ENCODE data around the gene CNRIP1.
A peak's percentile ranks its signal among the peaks of the same experiment; 100 is the strongest.
"Not testable (repeated sequence)": the region's sequence is repeated elsewhere in the genome, so short reads cannot be mapped to it uniquely, and the experiment has no call there.

The CNRIP1 gene

DNA sequence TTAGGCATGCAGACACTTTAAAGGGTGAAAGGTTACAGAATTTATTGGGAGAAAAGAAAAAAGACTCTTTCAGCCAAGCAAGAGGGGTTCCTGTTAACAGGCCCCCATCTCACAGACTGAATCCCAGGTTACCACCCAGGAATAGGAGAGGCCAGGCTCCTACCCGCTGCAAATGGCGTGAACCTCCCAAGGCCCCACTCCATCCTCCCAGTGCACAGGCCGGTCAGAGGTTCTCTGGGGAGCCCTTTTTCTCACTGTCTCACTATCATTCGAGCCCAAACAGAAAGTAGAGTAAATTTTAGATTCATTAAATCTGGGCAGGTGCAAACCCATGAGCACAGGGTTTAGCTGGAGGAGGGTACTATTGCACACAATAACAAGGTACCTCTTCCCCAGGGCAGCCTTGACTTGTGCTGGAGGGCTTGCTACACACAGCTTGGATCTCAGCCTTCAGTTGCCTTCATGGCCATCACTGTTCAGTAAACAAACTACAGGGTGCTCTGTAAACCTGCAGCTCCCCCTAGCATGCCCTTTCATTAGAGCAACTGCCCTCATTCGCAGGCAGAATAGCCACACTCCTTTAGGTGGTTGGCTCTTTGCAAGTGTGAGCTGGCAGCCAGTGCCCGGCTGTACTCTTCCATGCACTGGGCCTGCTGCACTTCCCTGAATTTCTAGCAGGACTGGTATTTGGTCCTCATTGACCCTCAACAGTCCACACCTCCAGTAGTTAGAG, 38.0 kb upstream of the CNRIP1 start:
- DNase-seq (ENCODE audit: low read depth): peak; percentile 46
- no peak overlapping the region for H3K9ac ChIP-seq (ENCODE audit: low read length)
- H3K4me1 ChIP-seq (ENCODE audit: control insufficient read depth, insufficient read depth, low read length): peaks cover 6% of the 10 kb centered on the region
- H3K9me3 ChIP-seq (ENCODE audit: control insufficient read depth, low read length): no peaks in the 10 kb centered on the region
- no peaks in the 10 kb centered on the region for H3K27me3 ChIP-seq (replicated peaks; ENCODE audit: control insufficient read depth, insufficient read depth, low read length)
- H3K36me3 ChIP-seq (ENCODE audit: control insufficient read depth, insufficient read depth, low read length, severe bottlenecking): no peaks in the 10 kb centered on the region
- H3K4me3 ChIP-seq (ENCODE audit: low read length): no peak overlapping the region

DNA sequence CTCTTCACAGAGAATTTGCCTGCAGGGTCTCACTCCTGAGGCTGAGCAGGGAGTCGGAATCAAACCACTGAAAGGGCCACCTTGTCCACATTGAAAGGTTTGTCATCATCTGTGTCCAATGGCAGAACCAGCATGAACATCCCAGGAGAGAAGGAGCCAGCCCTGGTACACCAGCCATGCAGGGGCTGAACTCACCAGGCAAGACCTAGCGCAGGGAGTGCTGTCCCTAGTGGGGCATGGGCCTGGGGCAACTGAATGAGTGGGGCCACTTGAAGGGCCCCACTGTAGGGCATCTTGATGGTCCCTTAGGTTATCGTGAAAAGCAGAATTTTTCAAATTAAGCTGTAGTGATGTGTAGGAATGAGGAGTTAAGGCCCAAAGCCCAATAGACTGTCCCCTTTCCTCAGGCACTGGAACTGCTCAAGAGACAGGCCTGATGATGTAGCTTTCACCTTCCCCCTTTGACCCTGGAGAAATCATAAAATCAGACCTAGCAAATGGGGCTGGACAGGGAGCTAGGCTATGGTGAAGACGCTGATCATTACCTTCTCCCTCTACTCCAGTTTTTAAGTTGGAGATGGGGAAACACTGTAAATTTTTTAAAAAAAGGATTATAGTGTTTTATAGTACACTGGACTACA, 37.0 kb upstream of the CNRIP1 start:
- Histone ChIP-seq H3K4me1 (ENCODE audit: control insufficient read depth, insufficient read depth, low read length) (peaks cover 8% of the 10 kb centered on the region), H3K9ac (ENCODE audit: low read length) (no peak overlapping the region), H3K9me3 (ENCODE audit: control insufficient read depth, low read length) (no peaks in the 10 kb centered on the region), H3K4me3 (ENCODE audit: low read length) (no peak overlapping the region), H3K27me3 (replicated peaks; ENCODE audit: control insufficient read depth, insufficient read depth, low read length) (no peaks in the 10 kb centered on the region), H3K36me3 (ENCODE audit: control insufficient read depth, insufficient read depth, low read length, severe bottlenecking) (no peaks in the 10 kb centered on the region)
- no peak for DNase-seq (ENCODE audit: low read depth)

GRCh38 chr2:68352651-68353391, 33.1 kb upstream of the CNRIP1 start:
- DNase-seq (ENCODE audit: low read depth): peak; percentile 10
- no peak overlapping the region for H3K4me3 ChIP-seq (ENCODE audit: low read length)
- H3K9me3 ChIP-seq (ENCODE audit: control insufficient read depth, low read length): no peaks in the 10 kb centered on the region
- no peaks in the 10 kb centered on the region for H3K36me3 ChIP-seq (ENCODE audit: control insufficient read depth, insufficient read depth, low read length, severe bottlenecking)
- H3K9ac ChIP-seq (ENCODE audit: low read length): no peak overlapping the region
- H3K27me3 ChIP-seq (replicated peaks; ENCODE audit: control insufficient read depth, insufficient read depth, low read length): no peaks in the 10 kb centered on the region
- H3K4me1 ChIP-seq (ENCODE audit: control insufficient read depth, insufficient read depth, low read length): peaks cover 8% of the 10 kb centered on the region

DNA sequence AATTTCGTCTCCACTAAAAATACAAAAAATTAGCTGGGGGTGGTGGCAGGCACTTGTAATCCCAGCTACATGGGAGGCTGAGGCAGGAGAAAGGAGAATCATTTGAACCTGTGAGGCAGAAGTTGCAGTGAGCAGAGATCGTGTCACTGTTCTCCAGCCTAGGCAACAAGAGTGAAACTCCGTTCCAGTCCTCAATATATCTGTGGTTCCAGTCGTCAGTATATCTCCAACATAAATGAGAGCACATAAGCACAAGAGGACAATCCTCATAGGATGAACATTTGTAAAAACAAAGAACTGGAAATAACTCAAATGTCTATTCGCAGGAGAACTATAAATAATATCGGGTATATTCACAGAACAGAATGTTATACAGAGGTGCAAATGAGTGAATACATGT, 32.2 kb upstream of the CNRIP1 start:
- H3K27me3 ChIP-seq (replicated peaks; ENCODE audit: control insufficient read depth, insufficient read depth, low read length): no peaks in the 10 kb centered on the region
- no peak overlapping the region for H3K4me3 ChIP-seq (ENCODE audit: low read length)
- peaks cover 8% of the 10 kb centered on the region for H3K4me1 ChIP-seq (ENCODE audit: control insufficient read depth, insufficient read depth, low read length)
- H3K9ac ChIP-seq (ENCODE audit: low read length): no peak overlapping the region
- no peaks in the 10 kb centered on the region for H3K9me3 ChIP-seq (ENCODE audit: control insufficient read depth, low read length)
- DNase-seq (ENCODE audit: low read depth): no peak
- H3K36me3 ChIP-seq (ENCODE audit: control insufficient read depth, insufficient read depth, low read length, severe bottlenecking): no peaks in the 10 kb centered on the region

DNA sequence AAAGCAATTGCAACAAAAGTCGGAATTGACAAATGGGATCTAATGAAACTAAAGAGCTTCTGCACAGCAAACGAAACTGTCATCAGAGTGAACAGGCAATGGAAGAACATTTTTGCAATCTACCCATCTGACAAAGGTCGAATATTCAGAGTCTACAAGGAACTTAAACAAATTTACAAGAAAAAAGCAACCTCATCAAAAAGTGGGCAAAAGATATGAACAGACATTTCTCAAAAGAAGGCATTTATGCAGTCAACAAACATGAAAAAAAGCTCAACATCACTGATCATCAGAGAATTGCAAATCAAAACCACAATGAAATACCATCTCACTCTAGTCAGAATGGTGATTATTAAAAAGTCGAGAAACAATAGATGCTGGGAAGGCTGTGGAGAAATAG, 29.3 kb upstream of the CNRIP1 start:
- H3K4me3 ChIP-seq (ENCODE audit: low read length); H3K27me3 ChIP-seq (replicated peaks; ENCODE audit: control insufficient read depth, insufficient read depth, low read length); H3K9ac ChIP-seq (ENCODE audit: low read length); H3K4me1 ChIP-seq (ENCODE audit: control insufficient read depth, insufficient read depth, low read length); H3K36me3 ChIP-seq (ENCODE audit: control insufficient read depth, insufficient read depth, low read length, severe bottlenecking); DNase-seq (ENCODE audit: low read depth); H3K9me3 ChIP-seq (ENCODE audit: control insufficient read depth, low read length): not testable (repeated sequence)

GRCh38 chr2:68345129-68345875, 25.6 kb upstream of the CNRIP1 start:
- Histone ChIP-seq H3K4me1 (ENCODE audit: control insufficient read depth, insufficient read depth, low read length) (no peaks in the 10 kb centered on the region), H3K4me3 (ENCODE audit: low read length) (no peak overlapping the region), H3K9ac (ENCODE audit: low read length) (no peak overlapping the region), H3K9me3 (ENCODE audit: control insufficient read depth, low read length) (no peaks in the 10 kb centered on the region), H3K36me3 (ENCODE audit: control insufficient read depth, insufficient read depth, low read length, severe bottlenecking) (no peaks in the 10 kb centered on the region), H3K27me3 (replicated peaks; ENCODE audit: control insufficient read depth, insufficient read depth, low read length) (peaks cover 2% of the 10 kb centered on the region)
- no peak for DNase-seq (ENCODE audit: low read depth)

- no peaks in the 10 kb centered on the region for H3K9me3 ChIP-seq (ENCODE audit: control insufficient read depth, low read length)
- peaks cover 2% of the 10 kb centered on the region for H3K27me3 ChIP-seq (replicated peaks; ENCODE audit: control insufficient read depth, insufficient read depth, low read length)
- no peak overlapping the region for H3K4me3 ChIP-seq (ENCODE audit: low read length)
- DNase-seq (ENCODE audit: low read depth): no peak
- H3K36me3 ChIP-seq (ENCODE audit: control insufficient read depth, insufficient read depth, low read length, severe bottlenecking): no peaks in the 10 kb centered on the region
- H3K4me1 ChIP-seq (ENCODE audit: control insufficient read depth, insufficient read depth, low read length): no peaks in the 10 kb centered on the region
- H3K9ac ChIP-seq (ENCODE audit: low read length): no peak overlapping the region
Observed at GRCh38 chr2:68344031-68344430, 24.3 kb upstream of the CNRIP1 start.

GRCh38 chr2:68342470-68342869, 22.7 kb upstream of the CNRIP1 start:
- no peak for DNase-seq (ENCODE audit: low read depth)
- H3K27me3 ChIP-seq (replicated peaks; ENCODE audit: control insufficient read depth, insufficient read depth, low read length): peaks cover 2% of the 10 kb centered on the region
- H3K4me1 ChIP-seq (ENCODE audit: control insufficient read depth, insufficient read depth, low read length): no peaks in the 10 kb centered on the region
- H3K9ac ChIP-seq (ENCODE audit: low read length): no peak overlapping the region
- no peaks in the 10 kb centered on the region for H3K36me3 ChIP-seq (ENCODE audit: control insufficient read depth, insufficient read depth, low read length, severe bottlenecking)
- no peaks in the 10 kb centered on the region for H3K9me3 ChIP-seq (ENCODE audit: control insufficient read depth, low read length)
- no peak overlapping the region for H3K4me3 ChIP-seq (ENCODE audit: low read length)

DNA sequence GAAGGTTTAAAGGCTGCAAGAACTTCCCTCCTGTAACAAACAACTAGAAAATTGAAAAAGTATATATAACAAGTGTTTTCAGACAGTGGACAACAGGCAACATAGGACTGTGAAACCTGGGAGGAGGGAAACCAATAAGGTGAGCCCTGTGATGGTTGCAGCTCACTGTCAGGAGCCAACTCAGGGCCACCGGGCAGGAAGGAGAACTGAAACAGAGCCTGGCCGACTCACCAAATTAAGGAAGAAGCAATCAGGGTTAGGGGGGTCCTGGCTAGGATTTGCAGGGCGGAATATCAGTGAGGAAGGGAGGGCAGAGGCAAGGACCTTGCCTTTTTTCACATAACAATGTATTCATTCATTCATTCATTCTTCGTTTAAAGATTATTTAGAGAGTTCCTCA, 21.8 kb upstream of the CNRIP1 start:
- Histone ChIP-seq H3K9me3 (ENCODE audit: control insufficient read depth, low read length) (no peaks in the 10 kb centered on the region), H3K4me3 (ENCODE audit: low read length) (no peak overlapping the region), H3K27me3 (replicated peaks; ENCODE audit: control insufficient read depth, insufficient read depth, low read length) (peaks cover 2% of the 10 kb centered on the region), H3K4me1 (ENCODE audit: control insufficient read depth, insufficient read depth, low read length) (no peaks in the 10 kb centered on the region), H3K9ac (ENCODE audit: low read length) (no peak overlapping the region), H3K36me3 (ENCODE audit: control insufficient read depth, insufficient read depth, low read length, severe bottlenecking) (no peaks in the 10 kb centered on the region)
- DNase-seq (ENCODE audit: low read depth): no peak

GRCh38 chr2:68341062-68341329, 21.2 kb upstream of the CNRIP1 start:
- Histone ChIP-seq H3K9ac (ENCODE audit: low read length) (no peak overlapping the region), H3K4me1 (ENCODE audit: control insufficient read depth, insufficient read depth, low read length) (no peaks in the 10 kb centered on the region), H3K9me3 (ENCODE audit: control insufficient read depth, low read length) (peaks cover 1% of the 10 kb centered on the region), H3K27me3 (replicated peaks; ENCODE audit: control insufficient read depth, insufficient read depth, low read length) (peaks cover 2% of the 10 kb centered on the region), H3K36me3 (ENCODE audit: control insufficient read depth, insufficient read depth, low read length, severe bottlenecking) (no peaks in the 10 kb centered on the region), H3K4me3 (ENCODE audit: low read length) (no peak overlapping the region)
- no peak for DNase-seq (ENCODE audit: low read depth)

All from adipocyte (in vitro differentiated cells).